GM12878 (cell line): ENCODE data around the gene TEDC1. TPM values are rescaled to one million over a fixed set of nuclear protein-coding genes. Genes with fewer than 3 reads are reported as not detected.

Experiments
- ATAC-seq: fragments of 200-7000 bp; cut with Tn5 transposase; 3 replicates; pipeline ENCODE4 v1.9.1; 2020; ENCODE audit warnings: mild to moderate bottlenecking, moderate library complexity
- BruUV-seq: library from RNA; stranded (reverse); fragments of 400-500 nt; replicated peaks from 2 replicates; lab custom pipeline; 2021; lab: Mats Ljungman, UMichigan
- CTCF ChIA-PET: fragments of 300-600 bp; sonication (Branson Sonifier 250); formaldehyde crosslinking; extraction: SDS; loops from one replicate; lab custom pipeline; 2021; ENCODE audit warnings: inconsistent platforms; lab: Yijun Ruan, JAX
- POLR2A ChIA-PET: fragments of 350-600 bp; formaldehyde crosslinking; extraction: SDS; loops from one replicate; lab custom pipeline; 2021; ENCODE audit warnings: inconsistent platforms; lab: Charles Lee
- RAD21 ChIA-PET: fragments of 300-600 bp; sonication (Branson Sonifier 250); formaldehyde crosslinking; loops from one replicate; lab custom pipeline; 2023; ENCODE audit warnings: antibody characterized with exemption; ENCODE audit not compliant: unreplicated experiment; lab: Charles Lee
- SMC1A ChIA-PET: fragments of 300-600 bp; sonication (Branson Sonifier 250); formaldehyde crosslinking; loops from one replicate; lab custom pipeline; 2023; ENCODE audit not compliant: unreplicated experiment, uncharacterized antibody; lab: Charles Lee
- DNase-seq: peaks from one replicate; pipeline ENCODE4 v3.0.0-alpha.2; 2011; ENCODE audit warnings: low read depth, low spot score
- FAIRE-seq: peaks from 3 replicates; lab custom pipeline; 2011; peaks lifted over from hg19 to GRCh38; lab: Jason Lieb, UNC
- H2AFZ ChIP-seq: 2 replicates; pipeline ENCODE4 v1.6.0; 2011; ENCODE audit warnings: low read depth, low read length, control low read depth; ENCODE audit not compliant: control insufficient read depth
- H3K27ac ChIP-seq: 2 replicates; pipeline ENCODE4 v1.5.1; 2011; ENCODE audit warnings: control low read depth; ENCODE audit not compliant: control insufficient read depth, insufficient read depth
- H3K27me3 ChIP-seq, 2 experiments: replicated peaks in 1 of 2; 2 replicates each; pipeline versions ENCODE4 v1.6.0 to v1.6.1; 2011; ENCODE audit warnings: low read length in 1 of 2; ENCODE audit not compliant: control insufficient read depth in 2 of 2, insufficient read depth in 2 of 2
- H3K36me3 ChIP-seq, 2 experiments: 2 replicates each; pipeline ENCODE4 v1.5.1; 2011; ENCODE audit warnings: low read length in 1 of 2; ENCODE audit not compliant: control insufficient read depth in 2 of 2, insufficient read depth in 2 of 2
- H3K4me1 ChIP-seq: 2 replicates; pipeline ENCODE4 v1.6.1; 2011; ENCODE audit warnings: mild to moderate bottlenecking, low read length, moderate library complexity, mixed read lengths; ENCODE audit not compliant: control insufficient read depth, insufficient read depth
- H3K4me2 ChIP-seq: 2 replicates; pipeline ENCODE4 v1.6.0; 2011; ENCODE audit warnings: control low read depth; ENCODE audit not compliant: control insufficient read depth, insufficient read depth
- H3K4me3 ChIP-seq: fragments of 200-600 bp; sonication (generic); 2 replicates; pipeline ENCODE4 v1.5.1; 2016
- H3K79me2 ChIP-seq: 2 replicates; pipeline ENCODE4 v1.6.0; 2011; ENCODE audit warnings: low read length; ENCODE audit not compliant: control insufficient read depth, insufficient read depth
- H3K9ac ChIP-seq: 2 replicates; pipeline ENCODE4 v1.8.0; 2011; ENCODE audit warnings: low read length, control low read depth, mixed read lengths; ENCODE audit not compliant: control insufficient read depth, insufficient read depth
- H3K9me3 ChIP-seq: replicated peaks from 3 replicates; pipeline ENCODE4 v1.5.1; 2011; ENCODE audit warnings: mild to moderate bottlenecking, low read length; ENCODE audit not compliant: control insufficient read depth, insufficient read depth
- H4K20me1 ChIP-seq: 2 replicates; pipeline ENCODE4 v1.6.0; 2011; ENCODE audit not compliant: control insufficient read depth, insufficient read depth
- ASH2L ChIP-seq: fragments of 300-600, 200-600 bp; sonication (generic); IDR thresholded peaks from 2 replicates; pipeline ENCODE4 v1.6.1; 2017; ENCODE audit warnings: low read depth, mild to moderate bottlenecking, borderline replicate concordance
- CBX3 ChIP-seq: fragments of 200-600 bp; sonication (generic); IDR thresholded peaks from 2 replicates; pipeline ENCODE4 v1.6.1; 2016; ENCODE audit warnings: low read depth, borderline replicate concordance
- FOS ChIP-seq: IDR thresholded peaks from 3 replicates; pipeline ENCODE4 v1.6.1; 2011; ENCODE audit warnings: borderline replicate concordance; ENCODE audit not compliant: insufficient read length; ENCODE audit errors: extremely low read depth
- HDAC6 ChIP-seq: fragments of 200-600 bp; sonication (generic); IDR thresholded peaks from one replicate; pipeline ENCODE4 v1.8.0; 2017; ENCODE audit warnings: antibody characterized with exemption; ENCODE audit not compliant: unreplicated experiment
- NBN ChIP-seq: fragments of 450-650 bp; IDR thresholded peaks from 2 replicates; pipeline ENCODE4 v1.6.1; 2016
- NRF1 ChIP-seq: conservative IDR thresholded peaks from 2 replicates; pipeline ENCODE4 v1.6.1; 2011; ENCODE audit warnings: mild to moderate bottlenecking, low read depth, low read length, improper control_type of control experiment
- SMAD5 ChIP-seq: IDR thresholded peaks from 2 replicates; pipeline ENCODE4 v1.6.1; 2016; ENCODE audit warnings: antibody characterized with exemption, low read depth
- SREBF1 ChIP-seq: IDR thresholded peaks from 2 replicates; pipeline ENCODE4 v1.6.1; 2012; ENCODE audit warnings: mild to moderate bottlenecking, low read length
- SRF ChIP-seq, 2 experiments: IDR thresholded peaks; 2 replicates each; pipeline ENCODE4 v1.6.1; 2011; ENCODE audit warnings: low read depth in 2 of 2, low read length in 2 of 2, mild to moderate bottlenecking in 1 of 2, moderate library complexity in 1 of 2
- ZNF207 ChIP-seq: fragments of 450-650 bp; IDR thresholded peaks from 2 replicates; pipeline ENCODE4 v1.6.1; 2014; ENCODE audit warnings: antibody characterized with exemption, mild to moderate bottlenecking, borderline replicate concordance
- ZNF24 ChIP-seq: fragments of 450-650 bp; IDR thresholded peaks from 2 replicates; pipeline ENCODE4 v1.6.1; 2017; ENCODE audit warnings: antibody characterized with exemption, mild to moderate bottlenecking
- ZSCAN29 ChIP-seq: fragments of 450-650 bp; IDR thresholded peaks from 2 replicates; pipeline ENCODE4 v1.6.1; 2017; ENCODE audit warnings: mild to moderate bottlenecking, moderate library complexity
- WGBS: methylation state at CpG from one replicate; pipeline ENCODE4 v1.1.6; 2016; ENCODE audit warnings: low lambda C conversion rate; ENCODE audit not compliant: insufficient replicate concordance, insufficient coverage; ENCODE audit errors: missing lambda C conversion rate; 5-methylcytosine and 5-hydroxymethylcytosine counted together
- in situ Hi-C: fragments of 300-500 bp; cut with MboI; formaldehyde crosslinking; loops from 9 replicates; pipeline ENCODE4 v1.14.3; 2018; ENCODE audit warnings: mixed read lengths
- intact Hi-C: fragments of 100-400 bp; cut with micrococcal nuclease; formaldehyde crosslinking; loops from one replicate; pipeline ENCODE4 v1.14.2; 2022; ENCODE audit not compliant: unreplicated experiment
- polyA plus RNA-seq, 11 experiments: library from polyadenylated mRNA; depleted of rRNA in 4 of 11; unstranded in 6 of 11; stranded (reverse) in 5 of 11; fragments of >200 nt; fragmentation: Nextera tagmentation in 4 of 11; fragmentation: Illumina TruSeq in 1 of 11; extraction: Ambion mirVana in 4 of 11; extraction: Trizol in 1 of 11; gene quantifications; 1 replicate in 1 of 11; 2 replicates in 10 of 11; pipeline versions ENCODE4 v1.2.1 to v1.2.3, GENCODE V29; 2011 to 2016; ENCODE audit warnings: inconsistent platforms in 2 of 11, missing spikeins in 2 of 11, low read depth in 1 of 11
- total RNA-seq, 4 experiments: library from RNA; depleted of rRNA in 3 of 4; stranded (reverse); fragments of >200 nt in 3 of 4; fragmentation: Illumina TruSeq in 1 of 4; extraction: Trizol in 1 of 4; gene quantifications; 2 replicates each; pipeline versions ENCODE4 v1.2.1 to v1.2.3, GENCODE V29; 2013 to 2021
- TF ChIP-seq, protein P1 (sequence below): fragments of 450-650 bp; IDR thresholded peaks from 2 replicates; pipeline ENCODE4 v1.6.1; 2016; ENCODE audit warnings: mild to moderate bottlenecking, moderate library complexity, borderline replicate concordance
- TF ChIP-seq, protein P2 (sequence below): fragments of 450-650 bp; IDR thresholded peaks from 2 replicates; pipeline ENCODE4 v1.6.1; 2017; ENCODE audit warnings: antibody characterized with exemption, mild to moderate bottlenecking, moderate library complexity
- TF ChIP-seq, protein P3 (sequence below): IDR thresholded peaks from 2 replicates; pipeline ENCODE4 v1.6.1; 2012; ENCODE audit warnings: low read depth, low read length, improper control_type of control experiment
- TF ChIP-seq, protein P4 (sequence below): fragments of 150-350 bp; IDR thresholded peaks from 2 replicates; pipeline ENCODE4 v1.6.1; 2014; ENCODE audit warnings: mild to moderate bottlenecking, low read depth, low read length

TEDC1 gene
- total and polyA plus RNA-seq, 10 of the 15 experiments (the other 5 are each of a cell fraction or from before 2014, with no cell fraction given), result 0.19 to 34.2 (median 14.5) TPM

DNA sequence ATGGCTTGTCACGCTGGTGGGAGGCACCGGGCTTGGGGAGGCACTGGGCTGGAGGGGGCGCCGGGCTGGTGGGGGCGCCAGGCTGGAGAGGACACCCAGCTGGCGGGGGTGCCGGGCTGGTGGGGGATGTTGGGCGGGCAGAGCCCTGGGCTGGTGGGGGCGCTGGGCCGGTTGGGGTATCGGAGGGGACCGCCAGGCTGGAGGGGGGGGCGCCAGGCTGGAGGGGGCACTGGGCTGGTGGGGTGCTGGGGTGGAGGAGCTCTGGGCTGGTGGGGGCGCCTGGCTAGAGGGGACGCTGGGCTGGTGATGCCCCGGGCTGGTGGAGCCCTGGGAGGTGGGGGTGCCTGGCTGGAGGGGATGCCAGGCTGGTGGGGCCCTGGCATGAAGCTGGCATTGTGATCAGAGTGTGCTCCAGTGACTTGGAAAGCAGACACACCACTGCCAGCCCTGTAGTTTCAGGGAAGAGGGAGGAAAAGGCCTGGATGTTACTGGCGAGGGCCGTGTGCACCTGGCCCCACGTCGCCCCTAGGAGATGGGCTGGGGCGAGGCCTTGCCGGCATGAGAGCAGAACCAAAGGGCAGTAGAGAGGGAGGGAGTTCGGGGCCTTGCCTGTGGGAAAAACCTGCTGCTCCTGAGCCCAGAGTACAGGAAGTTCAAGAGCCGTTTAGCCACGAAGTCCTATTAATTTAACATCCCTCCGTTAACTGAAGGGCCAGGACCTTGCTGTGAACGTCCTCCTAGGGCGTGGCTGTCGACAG lies 13.1 kb downstream of the TEDC1 start:
- peaks cover 1 to 3% of the 10 kb centered on the region in 2 experiments; a peak in 1 of 4 replicates for H3K27me3 ChIP-seq
- H3K36me3 ChIP-seq, result no peaks in the 10 kb centered on the region
- TF ChIP-seq, protein P1, sequence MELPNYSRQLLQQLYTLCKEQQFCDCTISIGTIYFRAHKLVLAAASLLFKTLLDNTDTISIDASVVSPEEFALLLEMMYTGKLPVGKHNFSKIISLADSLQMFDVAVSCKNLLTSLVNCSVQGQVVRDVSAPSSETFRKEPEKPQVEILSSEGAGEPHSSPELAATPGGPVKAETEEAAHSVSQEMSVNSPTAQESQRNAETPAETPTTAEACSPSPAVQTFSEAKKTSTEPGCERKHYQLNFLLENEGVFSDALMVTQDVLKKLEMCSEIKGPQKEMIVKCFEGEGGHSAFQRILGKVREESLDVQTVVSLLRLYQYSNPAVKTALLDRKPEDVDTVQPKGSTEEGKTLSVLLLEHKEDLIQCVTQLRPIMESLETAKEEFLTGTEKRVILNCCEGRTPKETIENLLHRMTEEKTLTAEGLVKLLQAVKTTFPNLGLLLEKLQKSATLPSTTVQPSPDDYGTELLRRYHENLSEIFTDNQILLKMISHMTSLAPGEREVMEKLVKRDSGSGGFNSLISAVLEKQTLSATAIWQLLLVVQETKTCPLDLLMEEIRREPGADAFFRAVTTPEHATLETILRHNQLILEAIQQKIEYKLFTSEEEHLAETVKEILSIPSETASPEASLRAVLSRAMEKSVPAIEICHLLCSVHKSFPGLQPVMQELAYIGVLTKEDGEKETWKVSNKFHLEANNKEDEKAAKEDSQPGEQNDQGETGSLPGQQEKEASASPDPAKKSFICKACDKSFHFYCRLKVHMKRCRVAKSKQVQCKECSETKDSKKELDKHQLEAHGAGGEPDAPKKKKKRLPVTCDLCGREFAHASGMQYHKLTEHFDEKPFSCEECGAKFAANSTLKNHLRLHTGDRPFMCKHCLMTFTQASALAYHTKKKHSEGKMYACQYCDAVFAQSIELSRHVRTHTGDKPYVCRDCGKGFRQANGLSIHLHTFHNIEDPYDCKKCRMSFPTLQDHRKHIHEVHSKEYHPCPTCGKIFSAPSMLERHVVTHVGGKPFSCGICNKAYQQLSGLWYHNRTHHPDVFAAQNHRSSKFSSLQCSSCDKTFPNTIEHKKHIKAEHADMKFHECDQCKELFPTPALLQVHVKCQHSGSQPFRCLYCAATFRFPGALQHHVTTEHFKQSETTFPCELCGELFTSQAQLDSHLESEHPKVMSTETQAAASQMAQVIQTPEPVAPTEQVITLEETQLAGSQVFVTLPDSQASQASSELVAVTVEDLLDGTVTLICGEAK, result no peak
- no peak for TF ChIP-seq ZNF24
- no peak for TF ChIP-seq SREBF1
- TF ChIP-seq SMAD5, result no peak
- no peak for TF ChIP-seq SRF (IDR thresholded peaks at IDR 0.05; ENCODE audit: low read depth in 2 of 2, low read length in 2 of 2)
- TF ChIP-seq HDAC6, result no peak
- no peak for TF ChIP-seq FOS
- TF ChIP-seq ZNF207, result no peak
- TF ChIP-seq, protein P2, sequence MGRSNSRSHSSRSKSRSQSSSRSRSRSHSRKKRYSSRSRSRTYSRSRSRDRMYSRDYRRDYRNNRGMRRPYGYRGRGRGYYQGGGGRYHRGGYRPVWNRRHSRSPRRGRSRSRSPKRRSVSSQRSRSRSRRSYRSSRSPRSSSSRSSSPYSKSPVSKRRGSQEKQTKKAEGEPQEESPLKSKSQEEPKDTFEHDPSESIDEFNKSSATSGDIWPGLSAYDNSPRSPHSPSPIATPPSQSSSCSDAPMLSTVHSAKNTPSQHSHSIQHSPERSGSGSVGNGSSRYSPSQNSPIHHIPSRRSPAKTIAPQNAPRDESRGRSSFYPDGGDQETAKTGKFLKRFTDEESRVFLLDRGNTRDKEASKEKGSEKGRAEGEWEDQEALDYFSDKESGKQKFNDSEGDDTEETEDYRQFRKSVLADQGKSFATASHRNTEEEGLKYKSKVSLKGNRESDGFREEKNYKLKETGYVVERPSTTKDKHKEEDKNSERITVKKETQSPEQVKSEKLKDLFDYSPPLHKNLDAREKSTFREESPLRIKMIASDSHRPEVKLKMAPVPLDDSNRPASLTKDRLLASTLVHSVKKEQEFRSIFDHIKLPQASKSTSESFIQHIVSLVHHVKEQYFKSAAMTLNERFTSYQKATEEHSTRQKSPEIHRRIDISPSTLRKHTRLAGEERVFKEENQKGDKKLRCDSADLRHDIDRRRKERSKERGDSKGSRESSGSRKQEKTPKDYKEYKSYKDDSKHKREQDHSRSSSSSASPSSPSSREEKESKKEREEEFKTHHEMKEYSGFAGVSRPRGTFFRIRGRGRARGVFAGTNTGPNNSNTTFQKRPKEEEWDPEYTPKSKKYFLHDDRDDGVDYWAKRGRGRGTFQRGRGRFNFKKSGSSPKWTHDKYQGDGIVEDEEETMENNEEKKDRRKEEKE, result no peak
- no peak for TF ChIP-seq NRF1
- TF ChIP-seq, protein P3, sequence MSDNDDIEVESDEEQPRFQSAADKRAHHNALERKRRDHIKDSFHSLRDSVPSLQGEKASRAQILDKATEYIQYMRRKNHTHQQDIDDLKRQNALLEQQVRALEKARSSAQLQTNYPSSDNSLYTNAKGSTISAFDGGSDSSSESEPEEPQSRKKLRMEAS, result no peak
- TF ChIP-seq, protein P4, sequence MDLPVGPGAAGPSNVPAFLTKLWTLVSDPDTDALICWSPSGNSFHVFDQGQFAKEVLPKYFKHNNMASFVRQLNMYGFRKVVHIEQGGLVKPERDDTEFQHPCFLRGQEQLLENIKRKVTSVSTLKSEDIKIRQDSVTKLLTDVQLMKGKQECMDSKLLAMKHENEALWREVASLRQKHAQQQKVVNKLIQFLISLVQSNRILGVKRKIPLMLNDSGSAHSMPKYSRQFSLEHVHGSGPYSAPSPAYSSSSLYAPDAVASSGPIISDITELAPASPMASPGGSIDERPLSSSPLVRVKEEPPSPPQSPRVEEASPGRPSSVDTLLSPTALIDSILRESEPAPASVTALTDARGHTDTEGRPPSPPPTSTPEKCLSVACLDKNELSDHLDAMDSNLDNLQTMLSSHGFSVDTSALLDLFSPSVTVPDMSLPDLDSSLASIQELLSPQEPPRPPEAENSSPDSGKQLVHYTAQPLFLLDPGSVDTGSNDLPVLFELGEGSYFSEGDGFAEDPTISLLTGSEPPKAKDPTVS, result no peak
- TF ChIP-seq ZSCAN29, result no peak
- no peak for TF ChIP-seq NBN
- TF ChIP-seq CBX3, result no peak
- no peak for TF ChIP-seq ASH2L
- no peak overlapping the region for H2AFZ ChIP-seq
- DNase-seq (no peak), ATAC-seq (no peak), FAIRE-seq (no peak)
- RAD21 ChIA-PET, result no interaction called here
- H3K4me3 ChIP-seq, result no peak overlapping the region
- in situ Hi-C loops, result no loop called here
- H3K79me2 ChIP-seq, result no peaks in the 10 kb centered on the region
- POLR2A ChIA-PET, result no interaction called here
- no peaks in the 10 kb centered on the region for H4K20me1 ChIP-seq
- no peak overlapping the region for H3K9ac ChIP-seq
- no peaks in the 10 kb centered on the region for H3K9me3 ChIP-seq
- intact Hi-C loops, result no loop called here
- no peak overlapping the region for H3K4me2 ChIP-seq
- WGBS, result 53% methylated on average over 24 of the region's 29 CpGs
- CTCF ChIA-PET, result no interaction called here
- H3K4me1 ChIP-seq, result no peaks in the 10 kb centered on the region
- H3K27ac ChIP-seq, result no peak overlapping the region
- BruUV-seq, result no TSS peak
- SMC1A ChIA-PET, result no interaction called here
